ENCODE measurements around the gene LRRD1.
"Not testable (repeated sequence)": the region's sequence is repeated elsewhere in the genome, so short reads cannot be mapped to it uniquely, and the experiment has no call there.

Gene LRRD1

DNA sequence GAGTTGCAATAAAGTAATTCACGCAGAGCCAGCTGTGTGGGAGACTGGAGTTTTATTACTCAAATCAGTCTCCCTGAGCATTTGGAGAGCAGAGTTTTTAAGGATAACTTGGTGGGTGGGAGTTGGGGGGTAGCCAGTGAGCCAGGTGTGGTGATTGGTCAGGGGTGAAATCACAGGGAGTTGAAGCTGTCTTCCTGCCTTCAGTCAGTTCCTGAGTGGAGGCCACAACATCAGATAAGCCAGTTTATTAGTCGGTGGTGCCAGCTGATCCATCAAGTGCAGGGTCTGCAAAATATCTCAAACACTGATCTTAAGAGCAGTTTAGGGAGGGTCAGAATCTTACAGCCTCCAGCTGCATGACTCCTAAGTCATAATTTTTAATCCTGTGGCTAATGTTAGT lies 41.4 kb downstream of the LRRD1 start:
- no peak for DNase-seq

DNA sequence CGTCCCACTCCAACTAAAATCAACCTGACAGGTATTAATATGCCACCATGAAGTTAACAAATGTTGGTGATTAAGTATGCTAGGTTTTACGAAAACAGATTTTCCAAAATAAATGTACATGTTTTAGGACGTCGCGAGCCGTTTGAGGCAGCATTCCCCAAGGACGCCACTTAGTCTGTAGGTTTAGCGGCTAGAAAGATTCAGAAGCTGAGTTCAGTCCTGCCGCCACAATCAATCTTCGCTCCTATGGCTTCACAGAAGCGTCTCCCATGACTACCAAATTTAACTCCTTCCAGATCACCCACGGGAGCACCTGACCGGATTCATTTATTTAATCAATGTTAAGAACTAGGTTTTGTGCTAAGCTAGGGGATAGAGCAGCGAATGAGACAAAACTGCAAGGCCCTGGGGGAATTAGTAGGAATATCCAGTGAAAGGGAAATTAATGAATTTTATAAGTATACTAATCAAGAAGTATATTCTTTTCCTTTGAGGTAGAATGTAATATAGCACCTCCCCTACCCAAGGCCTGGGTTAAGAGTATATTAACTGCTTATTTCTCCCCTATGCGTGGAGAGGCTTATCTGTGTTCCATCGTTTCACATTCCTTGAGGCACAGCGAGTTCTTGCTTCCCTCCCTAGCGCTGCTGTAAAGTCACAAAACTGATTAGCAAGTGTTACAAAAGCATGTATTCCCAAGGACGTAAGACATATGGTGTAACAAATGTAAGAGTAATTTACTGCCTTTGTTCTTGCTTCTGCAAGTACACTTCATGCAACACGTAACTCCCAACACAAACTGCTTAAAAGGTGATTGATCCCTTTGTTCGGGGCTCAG lies 43.7 kb downstream of the LRRD1 start:
- DNase-seq = no peak

GRCh38 chr7:92134271-92135051 lies 44.5 kb downstream of the LRRD1 start, which contains the start of gene CYP51A1:
CYP51A1 (minus strand) TSS chr7:92134477; CDS start chr7:92134364, 113 bp downstream.
- peak; percentile 89 for DNase-seq

- peak; percentile 24 for DNase-seq
Measured at GRCh38 chr7:92133737-92134270, 45.1 kb downstream of the LRRD1 start.

DNA sequence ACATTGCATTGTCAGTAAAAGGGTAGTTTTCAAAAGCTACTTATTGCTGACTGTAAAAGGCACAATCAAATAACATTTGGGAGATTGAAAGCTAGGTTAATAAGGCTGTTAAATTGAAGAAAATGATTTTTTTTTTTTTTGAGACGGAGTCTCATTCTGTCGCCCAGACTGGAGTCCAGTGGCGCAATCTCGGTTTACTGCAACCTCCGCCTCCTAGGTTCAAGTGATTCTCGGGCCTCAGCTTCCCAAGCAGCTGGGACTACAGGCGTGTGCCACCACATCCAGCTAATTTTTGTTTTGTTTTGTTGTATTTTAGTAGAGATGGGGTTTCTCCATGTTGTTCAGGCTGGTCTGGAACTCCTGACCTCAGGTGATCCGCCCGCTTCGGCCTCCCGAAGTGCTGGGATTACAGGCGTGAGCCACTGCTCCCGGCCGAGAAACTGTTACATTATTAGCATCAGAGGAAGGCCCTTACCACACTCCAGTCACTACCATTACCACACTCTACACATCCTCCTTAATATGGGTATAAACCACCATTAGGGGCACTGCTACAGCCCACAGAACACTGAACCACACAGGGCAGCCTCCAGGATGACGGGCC lies 45.7 kb downstream of the LRRD1 start:
- DNase-seq = no peak

DNA sequence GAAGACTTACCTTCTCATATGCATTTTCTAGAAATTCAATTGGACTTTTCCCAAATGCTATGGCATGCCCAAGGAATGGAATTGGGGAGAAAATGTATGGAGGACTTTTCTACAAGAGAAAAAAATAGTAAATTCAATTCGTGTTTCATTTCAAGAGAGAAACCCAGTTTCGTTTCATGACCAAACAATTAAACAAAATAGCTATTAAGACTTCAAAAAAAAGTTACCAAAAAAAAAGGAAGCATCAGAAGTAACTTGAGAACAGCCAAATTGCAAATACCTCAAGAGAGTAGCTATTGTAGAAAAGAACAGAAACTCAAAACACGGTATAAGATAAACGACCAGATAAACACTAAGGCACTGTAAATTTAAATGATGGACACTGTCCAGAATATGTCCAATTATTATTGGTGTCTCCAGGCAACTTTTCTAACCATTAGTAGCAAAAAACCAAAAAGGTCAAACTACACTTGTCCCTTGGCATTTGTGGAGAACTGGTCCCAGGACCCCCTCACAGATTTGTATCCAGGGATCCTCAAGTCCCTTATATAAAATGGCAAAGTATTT lies 47.1 kb downstream of the LRRD1 start:
- no peak for DNase-seq

- DNase-seq = no peak
Measured at GRCh38 chr7:92131093-92131492, 47.8 kb downstream of the LRRD1 start.

DNA sequence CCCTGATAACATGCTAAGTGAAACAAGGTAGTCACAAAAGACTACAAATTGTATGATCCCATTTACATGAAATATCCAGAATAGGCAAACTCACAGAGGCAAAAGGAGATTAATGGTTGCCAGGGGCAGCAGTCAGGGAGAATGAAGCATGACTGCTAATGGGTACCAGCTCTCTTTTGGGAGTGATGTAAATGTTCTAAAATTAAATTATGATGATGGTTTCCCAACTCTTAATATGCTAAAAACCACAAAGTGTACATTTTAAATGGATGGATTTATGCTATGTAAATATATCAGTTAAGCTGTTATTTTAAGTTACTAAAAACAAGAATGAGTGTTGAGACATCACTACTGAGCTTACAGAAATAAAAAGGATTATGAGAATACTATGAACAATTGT lies 57.3 kb downstream of the LRRD1 start:
- no peak for DNase-seq

GRCh38 chr7:92119213-92119759 lies 59.7 kb downstream of the LRRD1 start:
- peak; percentile 36 for DNase-seq

GRCh38 chr7:92116949-92117348 lies 62.0 kb downstream of the LRRD1 start:
- no peak for DNase-seq

- DNase-seq = no peak
Measured at GRCh38 chr7:92115821-92116220, 63.1 kb downstream of the LRRD1 start.

- DNase-seq = no peak
Measured at GRCh38 chr7:92110857-92111256, 68.1 kb downstream of the LRRD1 start.

GRCh38 chr7:92108821-92109220 lies 70.1 kb downstream of the LRRD1 start:
- DNase-seq = no peak

- not testable (repeated sequence) for DNase-seq
Measured at GRCh38 chr7:92102862-92103261, 76.1 kb downstream of the LRRD1 start.

GRCh38 chr7:92100534-92100933 lies 78.4 kb downstream of the LRRD1 start:
- DNase-seq = no peak

- DNase-seq = no peak
Measured at GRCh38 chr7:92095380-92095779, 83.6 kb downstream of the LRRD1 start.

Data from NCI-H2029 (cell line).